Measurements from ENCODE around the gene STOM. TPM values are rescaled to one million over a fixed set of nuclear protein-coding genes. Genes with fewer than 3 reads are reported as not detected.

STOM gene
- total and polyA plus RNA-seq, 2 donors (not counting 1 experiment from before 2014, with no cell fraction given) = 2.7 to 6.1 TPM

GRCh38 chr9:121296213-121297127 lies 73.6 kb downstream of the STOM start:
- peaks cover 0 to 4% (median 0%) of the 10 kb centered on the region in 3 donors for H3K9me3 ChIP-seq (ENCODE audit: control extremely low read depth in 1 of 3, control insufficient read depth in 2 of 3, insufficient read depth in 1 of 3, low read length in 2 of 3)
- no peak overlapping the region for H3K4me3 Mint-ChIP-seq
- peaks cover 0 to 5% of the 10 kb centered on the region in 2 experiments for H3K36me3 ChIP-seq (replicated peaks in 1 of 2; ENCODE audit: control extremely low read depth in 1 of 2, control insufficient read depth in 1 of 2, extremely low read depth in 1 of 2, insufficient read depth in 2 of 2, low read length in 1 of 2)
- H2AFZ ChIP-seq (ENCODE audit: insufficient read depth, low read depth, low read length, poor library complexity, severe bottlenecking) = no peak overlapping the region
- peaks cover 4% of the 10 kb centered on the region for H3K27me3 Mint-ChIP-seq
- H3K4me3 ChIP-seq (ENCODE audit: control extremely low read depth in 1 of 5, extremely low read depth in 1 of 5, insufficient read depth in 1 of 5, low read depth in 2 of 5, low read length in 4 of 5) = no peak overlapping the region
- no peaks in the 10 kb centered on the region for H4K20me1 ChIP-seq (ENCODE audit: control insufficient read depth, insufficient read depth, low read length, poor library complexity, severe bottlenecking)
- H3K4me1 ChIP-seq (ENCODE audit: control insufficient read depth in 2 of 2, insufficient read depth in 2 of 2, low read length in 2 of 2) = peaks cover 20 to 38% of the 10 kb centered on the region in 2 donors
- no peak overlapping the region for H3K9ac ChIP-seq (ENCODE audit: low read length)
- TF ChIP-seq, protein P1, sequence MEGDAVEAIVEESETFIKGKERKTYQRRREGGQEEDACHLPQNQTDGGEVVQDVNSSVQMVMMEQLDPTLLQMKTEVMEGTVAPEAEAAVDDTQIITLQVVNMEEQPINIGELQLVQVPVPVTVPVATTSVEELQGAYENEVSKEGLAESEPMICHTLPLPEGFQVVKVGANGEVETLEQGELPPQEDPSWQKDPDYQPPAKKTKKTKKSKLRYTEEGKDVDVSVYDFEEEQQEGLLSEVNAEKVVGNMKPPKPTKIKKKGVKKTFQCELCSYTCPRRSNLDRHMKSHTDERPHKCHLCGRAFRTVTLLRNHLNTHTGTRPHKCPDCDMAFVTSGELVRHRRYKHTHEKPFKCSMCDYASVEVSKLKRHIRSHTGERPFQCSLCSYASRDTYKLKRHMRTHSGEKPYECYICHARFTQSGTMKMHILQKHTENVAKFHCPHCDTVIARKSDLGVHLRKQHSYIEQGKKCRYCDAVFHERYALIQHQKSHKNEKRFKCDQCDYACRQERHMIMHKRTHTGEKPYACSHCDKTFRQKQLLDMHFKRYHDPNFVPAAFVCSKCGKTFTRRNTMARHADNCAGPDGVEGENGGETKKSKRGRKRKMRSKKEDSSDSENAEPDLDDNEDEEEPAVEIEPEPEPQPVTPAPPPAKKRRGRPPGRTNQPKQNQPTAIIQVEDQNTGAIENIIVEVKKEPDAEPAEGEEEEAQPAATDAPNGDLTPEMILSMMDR (IDR thresholded peaks at IDR 0.05) = no peak
- no peak for TF ChIP-seq EZH2 (IDR thresholded peaks at IDR 0.05; ENCODE audit: borderline replicate concordance, insufficient read depth, low read depth, low read length, poor library complexity, severe bottlenecking)
- no peak overlapping the region for H3K4me2 ChIP-seq (replicated peaks; ENCODE audit: low read depth, low read length, poor library complexity, severe bottlenecking)
- no peak overlapping the region for H3K27ac Mint-ChIP-seq
- no peaks in the 10 kb centered on the region for H3K9me3 Mint-ChIP-seq (ENCODE audit: insufficient read depth)
- H3K4me1 Mint-ChIP-seq = peaks cover 25% of the 10 kb centered on the region
- H3K27ac ChIP-seq (ENCODE audit: low read length in 2 of 2) = no peak overlapping the region
- no peak for ATAC-seq (ENCODE audit: low read depth)
- peaks cover 0 to 5% (median 2%) of the 10 kb centered on the region in 4 experiments for H3K27me3 ChIP-seq (replicated peaks in 1 of 4; ENCODE audit: control extremely low read depth in 1 of 4, control insufficient read depth in 3 of 4, insufficient read depth in 4 of 4, low read length in 3 of 4)
- WGBS (ENCODE audit: insufficient coverage) = 85% methylated on average over 7 of the region's 7 CpGs
- POLR2A ChIA-PET = no interaction called here
- CTCF ChIA-PET = interaction anchor here (0.6 to 3.7 kb wide), 5 partner anchors 18 to 312 kb away, joined by 3 to 23 read pairs (median 6); no protein-coding TSS in a partner anchor
- DNase-seq = no peak
- intact Hi-C loops (cut with micrococcal nuclease) = loop anchor here (5.0 kb wide), 1 partner anchor 84 kb away; no protein-coding TSS in a partner anchor
- H3K79me2 ChIP-seq (ENCODE audit: control insufficient read depth, insufficient read depth, low read length) = peaks cover 6% of the 10 kb centered on the region

Measured in B cell (primary cell).